SK-N-SH treated with all-trans-retinoic acid at 6 μM for 48 hours (cell line): ENCODE results near the gene PPCS.

ENCODE experiments used
- ATAC-seq: fragments of 200-7000 bp; cut with Tn5 transposase; 3 replicates; pipeline ENCODE4 v1.9.1; 2020; ENCODE audit warnings: mild to moderate bottlenecking, moderate library complexity
- ARNTL ChIP-seq: fragments of 450-650 bp; formaldehyde crosslinking; IDR thresholded peaks from 2 replicates; pipeline ENCODE4 v1.5.0; 2020; ENCODE audit warnings: low read depth, mild to moderate bottlenecking, moderate library complexity, borderline replicate concordance
- BACH2 ChIP-seq: fragments of 250-450 bp; sonication (Bioruptor Pico); IDR thresholded peaks from 2 replicates; pipeline ENCODE4 v1.9.0; 2021; ENCODE audit warnings: mild to moderate bottlenecking, borderline replicate concordance
- CREB5 ChIP-seq: fragments of 250-450 bp; sonication (Bioruptor Pico); IDR thresholded peaks from 2 replicates; pipeline ENCODE4 v1.5.1; 2020; ENCODE audit warnings: low read depth, mild to moderate bottlenecking, moderate library complexity
- CSDC2 ChIP-seq: fragments of 250-450 bp; sonication (Bioruptor Pico); IDR thresholded peaks from 2 replicates; pipeline ENCODE4 v1.5.0; 2020; ENCODE audit warnings: mild to moderate bottlenecking, moderate library complexity
- ESRRG ChIP-seq: fragments of 250-450 bp; sonication (Bioruptor Pico); IDR thresholded peaks from 2 replicates; pipeline ENCODE4 v1.6.1; 2021; ENCODE audit warnings: mild to moderate bottlenecking
- GLIS3 ChIP-seq: fragments of 250-450 bp; sonication (Bioruptor Pico); IDR thresholded peaks from 2 replicates; pipeline ENCODE4 v1.5.0; 2020; ENCODE audit warnings: mild to moderate bottlenecking, moderate library complexity
- ISL1 ChIP-seq: fragments of 250-450 bp; sonication (Bioruptor Pico); IDR thresholded peaks from 2 replicates; pipeline ENCODE4 v2.1.2; 2022; ENCODE audit warnings: mild to moderate bottlenecking, moderate library complexity
- OSR1 ChIP-seq: fragments of 250-450 bp; sonication (Bioruptor Pico); IDR thresholded peaks from 2 replicates; pipeline ENCODE4 v1.8.0; 2022; ENCODE audit warnings: moderate library complexity, mild to moderate bottlenecking, inconsistent platforms
- PATZ1 ChIP-seq: fragments of 250-450 bp; sonication (Bioruptor Pico); IDR thresholded peaks from 2 replicates; pipeline ENCODE4 v1.8.0; 2020; ENCODE audit warnings: mild to moderate bottlenecking, moderate library complexity, borderline replicate concordance
- PPARA ChIP-seq: fragments of 250-450 bp; sonication (Bioruptor Pico); IDR thresholded peaks from 2 replicates; pipeline ENCODE4 v1.5.0; 2020; ENCODE audit warnings: mild to moderate bottlenecking, borderline replicate concordance
- RARB ChIP-seq: fragments of 250-450 bp; sonication (Bioruptor Pico); IDR thresholded peaks from 2 replicates; pipeline ENCODE4 v1.8.0; 2021; ENCODE audit warnings: mild to moderate bottlenecking, moderate library complexity
- SNAI2 ChIP-seq: fragments of 250-450 bp; sonication (Bioruptor Pico); IDR thresholded peaks from 2 replicates; pipeline ENCODE4 v1.5.0; 2020; ENCODE audit warnings: mild to moderate bottlenecking, moderate library complexity
- TCF4 ChIP-seq: fragments of 250-450 bp; sonication (Bioruptor Pico); IDR thresholded peaks from 2 replicates; pipeline ENCODE4 v1.8.0; 2021; ENCODE audit warnings: mild to moderate bottlenecking, moderate library complexity, borderline replicate concordance
- TOX ChIP-seq: fragments of 250-450 bp; sonication (Bioruptor Pico); IDR thresholded peaks from 2 replicates; pipeline ENCODE4 v1.8.0; 2021; ENCODE audit warnings: mild to moderate bottlenecking, moderate library complexity, borderline replicate concordance
- ZC3H10 ChIP-seq: fragments of 250-450 bp; sonication (Bioruptor Pico); IDR thresholded peaks from 2 replicates; pipeline ENCODE4 v1.5.1; 2021; ENCODE audit warnings: mild to moderate bottlenecking, moderate library complexity
- ZFP3 ChIP-seq: fragments of 250-450 bp; sonication (Bioruptor Pico); IDR thresholded peaks from 2 replicates; pipeline ENCODE4 v1.5.0; 2020; ENCODE audit warnings: mild to moderate bottlenecking, moderate library complexity
- ZFP30 ChIP-seq: fragments of 450-650 bp; formaldehyde crosslinking; IDR thresholded peaks from 2 replicates; pipeline ENCODE4 v1.5.0; 2022; ENCODE audit warnings: mild to moderate bottlenecking, moderate library complexity
- ZNF565 ChIP-seq: fragments of 450-650 bp; formaldehyde crosslinking; conservative IDR thresholded peaks from 2 replicates; pipeline ENCODE4 v1.5.0; 2020; ENCODE audit warnings: low read depth, mild to moderate bottlenecking, moderate library complexity
- ZNF70 ChIP-seq: fragments of 450-650 bp; formaldehyde crosslinking; IDR thresholded peaks from 2 replicates; pipeline ENCODE4 v1.5.0; 2020; ENCODE audit warnings: mild to moderate bottlenecking, moderate library complexity
- ZNF8 ChIP-seq: fragments of 450-650 bp; formaldehyde crosslinking; IDR thresholded peaks from 2 replicates; pipeline ENCODE4 v1.5.0; 2020; ENCODE audit warnings: mild to moderate bottlenecking, moderate library complexity
- TF ChIP-seq, protein P1 (sequence below): fragments of 250-450 bp; sonication (Bioruptor Pico); IDR thresholded peaks from 2 replicates; pipeline ENCODE4 v1.5.0; 2020; ENCODE audit warnings: mild to moderate bottlenecking, moderate library complexity
- TF ChIP-seq, protein P2 (sequence below): fragments of 250-450 bp; sonication (Bioruptor Pico); IDR thresholded peaks from 2 replicates; pipeline ENCODE4 v1.5.1; 2021; ENCODE audit warnings: mild to moderate bottlenecking, moderate library complexity
- TF ChIP-seq, protein P3 (sequence below): fragments of 250-450 bp; sonication (Bioruptor Pico); IDR thresholded peaks from 2 replicates; pipeline ENCODE4 v1.8.0; 2021; ENCODE audit warnings: low read depth, mild to moderate bottlenecking, moderate library complexity, borderline replicate concordance

Gene PPCS

GRCh38 chr1:42463921-42464320 is 7.6 kb downstream of the PPCS start:
- TF ChIP-seq, protein P1, sequence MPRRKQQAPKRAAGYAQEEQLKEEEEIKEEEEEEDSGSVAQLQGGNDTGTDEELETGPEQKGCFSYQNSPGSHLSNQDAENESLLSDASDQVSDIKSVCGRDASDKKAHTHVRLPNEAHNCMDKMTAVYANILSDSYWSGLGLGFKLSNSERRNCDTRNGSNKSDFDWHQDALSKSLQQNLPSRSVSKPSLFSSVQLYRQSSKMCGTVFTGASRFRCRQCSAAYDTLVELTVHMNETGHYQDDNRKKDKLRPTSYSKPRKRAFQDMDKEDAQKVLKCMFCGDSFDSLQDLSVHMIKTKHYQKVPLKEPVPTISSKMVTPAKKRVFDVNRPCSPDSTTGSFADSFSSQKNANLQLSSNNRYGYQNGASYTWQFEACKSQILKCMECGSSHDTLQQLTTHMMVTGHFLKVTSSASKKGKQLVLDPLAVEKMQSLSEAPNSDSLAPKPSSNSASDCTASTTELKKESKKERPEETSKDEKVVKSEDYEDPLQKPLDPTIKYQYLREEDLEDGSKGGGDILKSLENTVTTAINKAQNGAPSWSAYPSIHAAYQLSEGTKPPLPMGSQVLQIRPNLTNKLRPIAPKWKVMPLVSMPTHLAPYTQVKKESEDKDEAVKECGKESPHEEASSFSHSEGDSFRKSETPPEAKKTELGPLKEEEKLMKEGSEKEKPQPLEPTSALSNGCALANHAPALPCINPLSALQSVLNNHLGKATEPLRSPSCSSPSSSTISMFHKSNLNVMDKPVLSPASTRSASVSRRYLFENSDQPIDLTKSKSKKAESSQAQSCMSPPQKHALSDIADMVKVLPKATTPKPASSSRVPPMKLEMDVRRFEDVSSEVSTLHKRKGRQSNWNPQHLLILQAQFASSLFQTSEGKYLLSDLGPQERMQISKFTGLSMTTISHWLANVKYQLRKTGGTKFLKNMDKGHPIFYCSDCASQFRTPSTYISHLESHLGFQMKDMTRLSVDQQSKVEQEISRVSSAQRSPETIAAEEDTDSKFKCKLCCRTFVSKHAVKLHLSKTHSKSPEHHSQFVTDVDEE (CRISPR knock-in tag), result no peak
- TF ChIP-seq PATZ1 (CRISPR knock-in tag) (no peak), OSR1 (CRISPR knock-in tag) (no peak), CSDC2 (CRISPR knock-in tag) (no peak), GLIS3 (CRISPR knock-in tag) (no peak), ESRRG (CRISPR knock-in tag) (no peak), ZNF8 (CRISPR knock-in tag) (no peak), TOX (CRISPR knock-in tag) (no peak), ZC3H10 (no peak), RARB (CRISPR knock-in tag) (no peak), TCF4 (CRISPR knock-in tag) (no peak), ARNTL (CRISPR knock-in tag) (no peak), ZNF70 (CRISPR knock-in tag) (no peak), ZFP3 (CRISPR knock-in tag) (no peak), BACH2 (CRISPR knock-in tag) (no peak)
- TF ChIP-seq, protein P2, sequence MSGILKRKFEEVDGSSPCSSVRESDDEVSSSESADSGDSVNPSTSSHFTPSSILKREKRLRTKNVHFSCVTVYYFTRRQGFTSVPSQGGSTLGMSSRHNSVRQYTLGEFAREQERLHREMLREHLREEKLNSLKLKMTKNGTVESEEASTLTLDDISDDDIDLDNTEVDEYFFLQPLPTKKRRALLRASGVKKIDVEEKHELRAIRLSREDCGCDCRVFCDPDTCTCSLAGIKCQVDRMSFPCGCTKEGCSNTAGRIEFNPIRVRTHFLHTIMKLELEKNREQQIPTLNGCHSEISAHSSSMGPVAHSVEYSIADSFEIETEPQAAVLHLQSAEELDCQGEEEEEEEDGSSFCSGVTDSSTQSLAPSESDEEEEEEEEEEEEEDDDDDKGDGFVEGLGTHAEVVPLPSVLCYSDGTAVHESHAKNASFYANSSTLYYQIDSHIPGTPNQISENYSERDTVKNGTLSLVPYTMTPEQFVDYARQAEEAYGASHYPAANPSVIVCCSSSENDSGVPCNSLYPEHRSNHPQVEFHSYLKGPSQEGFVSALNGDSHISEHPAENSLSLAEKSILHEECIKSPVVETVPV (CRISPR knock-in tag), result no peak
- TF ChIP-seq, protein P3, sequence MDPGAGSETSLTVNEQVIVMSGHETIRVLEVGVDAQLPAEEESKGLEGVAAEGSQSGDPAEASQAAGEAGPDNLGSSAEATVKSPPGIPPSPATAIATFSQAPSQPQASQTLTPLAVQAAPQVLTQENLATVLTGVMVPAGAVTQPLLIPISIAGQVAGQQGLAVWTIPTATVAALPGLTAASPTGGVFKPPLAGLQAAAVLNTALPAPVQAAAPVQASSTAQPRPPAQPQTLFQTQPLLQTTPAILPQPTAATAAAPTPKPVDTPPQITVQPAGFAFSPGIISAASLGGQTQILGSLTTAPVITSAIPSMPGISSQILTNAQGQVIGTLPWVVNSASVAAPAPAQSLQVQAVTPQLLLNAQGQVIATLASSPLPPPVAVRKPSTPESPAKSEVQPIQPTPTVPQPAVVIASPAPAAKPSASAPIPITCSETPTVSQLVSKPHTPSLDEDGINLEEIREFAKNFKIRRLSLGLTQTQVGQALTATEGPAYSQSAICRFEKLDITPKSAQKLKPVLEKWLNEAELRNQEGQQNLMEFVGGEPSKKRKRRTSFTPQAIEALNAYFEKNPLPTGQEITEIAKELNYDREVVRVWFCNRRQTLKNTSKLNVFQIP (CRISPR knock-in tag), result no peak
- no peak for ATAC-seq

DNA sequence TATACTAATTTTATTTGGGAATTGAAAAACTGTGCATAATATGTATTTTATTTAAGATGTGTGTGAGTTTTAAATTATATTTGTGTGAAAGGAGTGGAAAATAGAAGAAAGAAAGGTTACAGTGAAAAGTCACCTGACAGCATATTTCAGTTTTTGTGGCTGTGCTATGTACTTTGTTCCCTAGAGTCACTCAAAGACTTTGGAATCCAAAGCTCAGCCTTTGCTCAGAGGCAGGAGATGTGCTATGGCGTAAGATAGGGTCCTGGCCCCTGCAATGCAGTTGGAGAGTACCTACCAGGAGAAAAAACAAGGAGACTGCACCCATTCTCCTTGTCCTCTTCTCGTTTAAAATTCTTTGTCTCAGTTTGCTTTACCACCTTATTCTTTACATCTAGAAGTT is 9.7 kb downstream of the PPCS start:
- no peak for ATAC-seq
- TF ChIP-seq PATZ1 (CRISPR knock-in tag) (no peak), TOX (CRISPR knock-in tag) (no peak), TCF4 (CRISPR knock-in tag) (no peak), SNAI2 (CRISPR knock-in tag) (no peak), ZFP30 (CRISPR knock-in tag) (no peak), ISL1 (CRISPR knock-in tag) (no peak), GLIS3 (CRISPR knock-in tag) (no peak), PPARA (CRISPR knock-in tag) (no peak), ARNTL (CRISPR knock-in tag) (no peak), OSR1 (CRISPR knock-in tag) (no peak), ZC3H10 (no peak), CREB5 (CRISPR knock-in tag) (no peak), BACH2 (CRISPR knock-in tag) (no peak), ZNF565 (no peak), ZNF8 (CRISPR knock-in tag) (no peak), ESRRG (CRISPR knock-in tag) (no peak), ZFP3 (CRISPR knock-in tag) (no peak)
- TF ChIP-seq, protein P3 (CRISPR knock-in tag), result no peak
